H1 (cell line): ENCODE measurements around the gene ENO4. TPM values are rescaled to one million over a fixed set of nuclear protein-coding genes. Genes with fewer than 3 reads are reported as not detected.

ENCODE experiments used
- EZH2 ChIP-seq: fragments of 200-600 bp; sonication (generic); IDR thresholded peaks from 2 replicates; pipeline ENCODE4 v1.7.1; 2012; ENCODE audit warnings: low read depth, mild to moderate bottlenecking, moderate library complexity, low read length, inconsistent platforms; ENCODE audit not compliant: severe bottlenecking
- POU5F1 ChIP-seq: IDR thresholded peaks from 2 replicates; pipeline ENCODE4 v1.6.1; 2011; ENCODE audit warnings: low read depth, mild to moderate bottlenecking, low read length, moderate library complexity
- RAD21 ChIP-seq, 2 experiments: IDR thresholded peaks in 1 of 2; conservative IDR thresholded peaks in 1 of 2; 2 replicates each; pipeline ENCODE4 v1.6.1; 2011; ENCODE audit warnings: low read depth in 2 of 2, low read length in 2 of 2, improper control_type of control experiment in 1 of 2, inconsistent platforms in 1 of 2, mild to moderate bottlenecking in 1 of 2, moderate library complexity in 1 of 2
- polyA plus RNA-seq, 7 experiments: library from polyadenylated mRNA; depleted of rRNA in 3 of 7; stranded (reverse) in 5 of 7; unstranded in 2 of 7; fragments of >200 nt in 5 of 7; fragments of 200-250 nt in 2 of 7; gene quantifications; 1 replicate in 5 of 7; 2 replicates in 1 of 7; 4 replicates in 1 of 7; pipeline versions ENCODE4 v1.2.1 to v1.2.3, GENCODE V29; 2011 to 2013; ENCODE audit warnings: missing spikeins in 2 of 7, mixed read lengths in 2 of 7
- total RNA-seq: library from RNA; stranded (reverse); fragmentation: NEBNext Ultra II Directional; extraction: Animal tissue kit (Norgen Biotek cat#: 25700); gene quantifications from 2 replicates; pipeline ENCODE4 v1.2.1, GENCODE V29; 2021

Gene ENO4
- total and polyA plus RNA-seq, 2 of the 8 experiments (the other 6 are each of a cell fraction or from before 2014, with no cell fraction given), result 0.77 TPM; not detected in 1

DNA sequence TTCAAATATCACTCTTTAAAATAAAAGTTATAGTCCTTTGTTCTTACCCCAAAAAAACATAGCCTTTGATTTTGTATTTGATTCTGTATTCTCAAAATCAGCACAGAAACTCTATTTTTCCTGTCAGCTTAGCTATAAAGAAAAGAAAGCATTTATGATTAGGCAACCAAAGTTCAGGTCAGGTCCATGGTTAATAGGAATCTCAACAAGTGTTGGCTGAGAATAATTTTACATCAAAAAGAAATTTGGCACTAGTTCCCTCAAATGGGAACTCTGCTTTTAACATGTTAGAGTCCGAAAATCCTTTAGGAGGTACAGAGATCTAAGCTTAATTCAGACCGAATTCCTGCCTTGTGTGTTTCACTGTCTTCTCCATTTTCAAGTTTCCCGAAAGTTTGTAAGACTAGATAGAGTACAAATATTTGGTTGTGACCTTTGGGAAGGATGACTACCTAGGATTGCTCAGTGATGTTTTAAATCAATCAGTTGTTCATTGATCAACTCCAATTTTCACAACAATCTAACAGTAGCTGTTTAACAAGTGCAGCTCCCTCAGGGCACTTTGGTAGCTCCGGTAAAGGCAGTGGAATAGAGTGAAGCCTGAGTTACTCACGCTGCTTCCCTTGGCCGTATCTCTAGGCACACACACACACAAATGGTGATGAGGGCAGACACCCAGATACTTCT, 8.8 kb upstream of the ENO4 start (continued):
- TF ChIP-seq EZH2 (no peak), POU5F1 (no peak), RAD21 (IDR thresholded peaks at IDR 0.05 in 1 of 2, conservative IDR thresholded peaks at IDR 0.05 in 1 of 2; ENCODE audit: low read depth in 2 of 2, low read length in 2 of 2) (no peak)
